C4-2B (cell line): ENCODE results near the gene CALHM3.

ENCODE experiments used
- CTCF ChIP-seq: fragments of 450-650 bp; conservative IDR thresholded peaks from 2 replicates; pipeline ENCODE4 v1.5.1; 2017; ENCODE audit warnings: mild to moderate bottlenecking
- ZFX ChIP-seq: fragments of 450-650 bp; IDR thresholded peaks from 2 replicates; pipeline ENCODE4 v1.6.1; 2017

- TF ChIP-seq CTCF, result no peak
- TF ChIP-seq ZFX, result no peak
Measured at GRCh38 chr10:103512166-103512565, 33.1 kb upstream of the CALHM3 start.
